IPS DF 4.7 (cell line): ENCODE results near the gene CDC25A.
"Not testable (repeated sequence)": the region's sequence is repeated elsewhere in the genome, so short reads cannot be mapped to it uniquely, and the experiment has no call there.

Experiments
- DNase-seq: peaks from one replicate; pipeline ENCODE4 v3.0.0-alpha.2; 2013; ENCODE audit warnings: low spot score; ENCODE audit errors: extremely low read depth

The CDC25A gene

GRCh38 chr3:48142316-48142870 lies 45.8 kb downstream of the CDC25A start:
- DNase-seq, result no peak

DNA sequence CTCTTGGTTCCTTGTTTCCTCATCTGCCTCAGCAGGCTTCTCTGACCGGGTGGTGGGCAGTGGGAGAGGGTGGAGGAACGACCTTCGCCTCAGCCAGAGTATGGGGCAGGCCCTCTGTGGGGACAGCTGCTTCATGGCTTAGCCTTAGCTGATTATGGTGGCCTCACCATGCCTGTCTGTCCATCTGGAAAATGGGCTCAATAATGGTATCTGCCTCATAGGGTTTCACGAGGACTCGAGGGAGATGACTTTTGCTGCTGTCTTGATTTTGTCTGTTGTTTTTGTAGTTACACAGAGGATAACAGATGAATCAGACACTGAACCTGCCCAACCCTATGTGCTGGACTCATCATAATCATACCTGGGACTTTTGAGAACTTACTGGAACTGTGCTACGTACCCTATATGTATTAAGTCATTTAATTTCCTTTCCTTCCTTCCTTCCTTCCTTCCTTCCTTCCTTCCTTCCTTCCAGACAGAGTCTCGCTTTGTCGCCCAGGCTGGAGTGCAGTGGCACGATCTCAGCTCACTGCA lies 46.5 kb downstream of the CDC25A start:
- DNase-seq, result no peak

DNA sequence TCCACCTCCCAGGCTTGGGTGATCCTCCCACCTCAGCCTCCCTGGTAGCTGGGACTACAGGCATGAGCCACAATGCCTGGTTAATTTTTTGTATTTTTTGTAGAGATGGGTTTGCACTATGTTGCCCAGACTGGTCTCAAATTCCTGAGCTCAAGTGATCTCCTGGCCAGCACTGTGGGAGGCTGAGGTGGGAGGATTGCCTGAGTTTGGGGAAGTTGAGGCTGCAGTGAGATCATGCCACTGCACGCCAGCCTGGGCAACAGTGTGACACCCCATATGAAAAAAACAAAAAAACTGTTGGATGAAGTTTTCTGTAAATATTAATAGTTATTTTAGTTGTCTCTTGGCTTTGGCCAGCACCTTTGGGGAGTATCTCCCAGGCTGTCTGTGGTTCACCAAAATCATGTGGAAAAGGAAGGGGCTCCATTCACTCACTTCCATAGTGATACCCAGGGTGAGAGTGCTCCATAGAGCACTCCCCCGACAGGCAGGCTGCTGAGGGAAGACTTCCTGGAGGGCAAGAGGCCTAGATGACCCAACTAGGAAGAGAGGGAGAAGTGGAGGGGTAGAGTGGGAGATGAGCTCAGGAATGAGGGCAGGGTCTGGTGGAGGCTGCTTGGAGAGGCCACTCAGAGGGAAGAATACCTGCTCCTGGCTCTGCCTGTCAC lies 47.1 kb downstream of the CDC25A start:
- DNase-seq, result no peak

DNA sequence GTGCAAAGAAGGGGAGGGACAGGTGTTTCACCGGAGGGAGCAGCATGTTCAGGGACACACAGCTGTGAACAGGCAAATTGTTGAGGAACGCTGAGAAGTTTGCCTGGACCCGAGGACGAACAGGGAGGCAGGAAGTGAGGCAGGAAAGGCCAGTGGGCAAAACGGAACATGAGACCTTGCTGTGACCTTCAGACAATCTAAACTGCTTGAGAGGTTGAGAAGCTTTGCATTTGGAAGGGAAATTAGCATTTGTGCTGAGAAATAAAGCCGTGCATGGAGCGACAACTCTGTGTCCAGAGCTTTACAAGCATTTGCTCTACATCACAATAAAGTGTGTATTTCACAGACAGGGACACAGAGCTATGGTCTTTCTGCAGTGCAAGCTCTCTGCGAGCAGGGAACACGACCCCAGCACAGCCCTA lies 47.9 kb downstream of the CDC25A start:
- no peak for DNase-seq

GRCh38 chr3:48137425-48137999 lies 50.7 kb downstream of the CDC25A start:
- no peak for DNase-seq

- no peak for DNase-seq
These were observed 52.4 kb downstream of the CDC25A start for GRCh38 chr3:48135552-48136495.

- DNase-seq, result no peak
These were observed 57.8 kb downstream of the CDC25A start for GRCh38 chr3:48130321-48130904.

DNA sequence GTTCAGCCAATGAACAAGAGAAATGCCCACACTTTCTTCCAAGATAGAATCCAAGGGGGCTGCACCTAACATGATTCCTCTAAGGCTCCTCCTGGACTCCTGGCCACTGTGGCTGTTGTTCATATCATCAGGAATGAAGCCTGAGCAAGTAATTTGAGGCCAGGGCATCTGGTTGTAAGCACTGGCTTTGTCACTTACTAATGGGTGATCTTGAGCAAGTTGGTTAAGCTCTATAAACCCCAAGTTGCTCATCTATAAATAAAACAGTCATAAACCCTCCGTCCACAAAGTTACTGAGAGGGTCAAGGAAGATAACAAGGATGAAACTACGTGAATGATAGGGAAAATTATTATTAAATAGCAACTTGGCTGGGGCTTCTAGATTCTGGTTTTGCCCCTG lies 58.3 kb downstream of the CDC25A start:
- no peak for DNase-seq

GRCh38 chr3:48128774-48129173 lies 59.4 kb downstream of the CDC25A start:
- no peak for DNase-seq

DNA sequence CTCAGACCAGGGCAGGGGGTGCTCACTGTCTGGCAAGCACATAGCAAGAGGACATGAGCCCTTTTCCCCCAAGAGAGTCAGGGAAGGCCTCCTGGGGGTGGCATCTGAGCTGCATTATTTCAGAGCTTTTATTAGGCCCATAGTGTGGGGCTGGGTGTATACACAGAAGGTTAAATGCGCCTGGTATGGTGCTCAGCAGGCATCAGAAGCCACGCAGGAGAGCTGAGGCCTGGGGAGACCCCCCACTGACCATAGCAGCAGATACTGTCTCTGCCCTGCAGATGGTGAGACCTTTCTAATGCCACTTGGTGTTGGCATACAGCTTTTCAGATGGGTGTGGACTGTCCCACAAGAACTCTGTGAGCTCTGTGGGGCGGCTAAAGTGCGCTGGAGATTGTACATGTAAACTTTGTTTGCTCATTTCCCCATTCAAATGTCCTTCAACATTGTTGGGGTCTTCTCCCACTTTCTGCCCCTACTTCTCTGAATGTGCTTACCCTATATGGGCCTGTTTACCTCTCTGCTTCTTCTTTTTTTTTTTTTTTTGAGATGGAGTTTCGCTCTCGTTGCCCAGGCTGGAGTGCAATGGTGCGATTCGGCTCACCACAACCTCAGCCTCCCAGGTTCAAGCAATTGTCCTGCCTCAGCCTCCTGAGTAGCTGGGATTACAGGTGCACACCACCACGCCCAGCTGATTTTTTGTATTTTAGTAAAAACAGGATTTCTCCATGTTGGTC lies 62.2 kb downstream of the CDC25A start:
- DNase-seq, result no peak

DNA sequence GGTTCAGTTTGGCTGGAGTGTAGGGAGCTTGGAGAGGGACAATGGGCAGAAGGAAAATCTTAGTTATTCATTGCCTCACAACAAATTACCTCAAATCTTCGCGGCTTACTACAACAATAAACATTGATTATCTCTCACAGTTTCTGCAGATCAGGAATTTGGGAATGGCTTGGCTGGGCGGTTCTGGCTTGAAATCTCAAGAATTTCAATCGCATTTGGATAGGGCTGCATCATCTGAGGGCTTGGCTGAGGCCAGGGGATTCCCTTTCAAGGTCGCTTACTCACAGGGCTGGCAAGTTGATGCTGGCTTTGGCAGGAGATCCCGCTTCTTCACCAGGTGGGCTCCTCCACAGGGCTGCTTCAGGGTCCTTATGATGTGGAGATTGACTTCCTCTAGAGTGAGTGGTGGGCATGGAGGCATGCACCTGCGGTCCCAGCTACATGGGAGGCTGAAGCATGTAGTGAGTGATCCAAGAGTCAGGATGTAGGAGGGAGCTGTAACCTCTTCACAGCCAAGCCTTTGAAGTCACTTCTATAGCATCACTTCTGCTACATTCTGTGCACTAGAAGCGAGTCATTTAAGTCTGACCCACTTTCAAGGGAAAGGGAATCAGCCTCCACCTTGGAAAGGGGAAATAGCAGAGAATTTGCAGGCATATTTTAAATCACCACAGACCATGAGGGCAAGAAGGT lies 63.1 kb downstream of the CDC25A start:
- no peak for DNase-seq

DNA sequence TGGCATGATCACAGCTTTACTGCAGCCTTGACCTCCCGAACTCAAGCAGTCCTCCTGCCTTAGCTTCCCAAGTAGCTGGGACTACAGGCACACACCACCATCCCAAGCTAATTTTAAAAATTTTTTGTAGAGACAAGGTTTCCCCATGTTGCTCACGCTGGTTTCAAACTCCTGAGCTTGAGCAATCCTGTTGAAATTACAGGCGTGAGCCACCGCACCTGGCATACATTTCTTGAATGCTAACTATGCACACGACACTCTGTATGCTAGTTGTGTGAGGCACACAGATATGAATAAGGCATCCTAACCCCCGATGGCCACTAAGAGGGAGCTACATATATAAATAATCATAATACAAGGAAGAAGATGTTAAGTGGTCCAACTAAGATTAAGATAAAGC lies 64.9 kb downstream of the CDC25A start:
- no peak for DNase-seq

GRCh38 chr3:48122504-48122903 lies 65.7 kb downstream of the CDC25A start:
- no peak for DNase-seq

DNA sequence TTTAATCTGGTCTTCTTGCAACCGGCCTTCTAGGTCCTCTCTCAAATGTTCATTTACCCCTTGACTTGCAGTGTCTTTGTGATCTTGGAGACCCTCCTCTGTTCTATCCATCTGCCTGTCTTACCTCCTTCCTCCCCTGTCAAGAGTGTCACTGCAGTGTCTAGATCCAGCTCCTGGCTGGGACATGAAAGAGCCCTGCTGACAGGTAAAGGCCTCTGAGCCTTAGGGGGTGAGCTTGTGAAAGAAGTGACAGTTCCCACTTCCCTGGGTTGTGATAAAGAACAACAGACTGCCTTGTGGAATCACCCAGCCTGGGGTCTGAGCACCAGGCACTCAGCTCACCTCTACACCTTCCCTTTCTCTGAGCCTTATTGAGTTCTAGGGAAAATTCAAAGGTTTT lies 68.0 kb downstream of the CDC25A start:
- no peak for DNase-seq

DNA sequence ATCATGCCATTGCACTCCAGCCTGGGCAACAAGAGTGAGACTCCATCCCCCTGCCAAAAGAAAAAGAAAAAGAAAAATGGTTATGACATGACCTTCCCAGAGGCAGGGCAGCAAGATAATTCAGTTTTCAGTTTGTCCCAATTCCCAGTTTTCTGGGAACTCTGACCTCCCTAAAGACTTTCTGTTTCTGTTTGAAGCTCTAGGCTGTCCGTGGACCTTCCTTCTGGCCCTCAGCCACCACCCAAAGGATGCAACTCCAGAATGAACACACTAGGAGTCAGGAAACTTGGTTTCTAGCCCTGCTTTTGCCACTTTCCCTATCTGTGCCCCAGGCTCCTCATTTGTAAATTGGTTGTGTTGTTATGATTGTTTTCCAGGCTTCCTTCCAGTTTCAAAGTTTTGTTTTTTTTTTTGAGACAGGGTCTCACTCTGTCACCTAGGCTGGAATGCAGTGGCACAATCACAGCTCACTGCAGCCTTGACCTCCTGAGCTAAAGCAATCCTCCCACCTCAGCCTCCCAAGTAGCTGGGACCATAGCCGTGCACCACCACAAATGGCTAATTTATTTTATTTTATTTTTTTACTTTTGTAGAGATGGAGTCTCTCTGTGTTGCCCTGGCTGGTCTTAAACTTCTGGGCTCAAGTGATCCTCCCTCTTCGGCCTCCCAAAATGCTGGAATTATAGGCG lies 68.6 kb downstream of the CDC25A start:
- DNase-seq, result no peak

DNA sequence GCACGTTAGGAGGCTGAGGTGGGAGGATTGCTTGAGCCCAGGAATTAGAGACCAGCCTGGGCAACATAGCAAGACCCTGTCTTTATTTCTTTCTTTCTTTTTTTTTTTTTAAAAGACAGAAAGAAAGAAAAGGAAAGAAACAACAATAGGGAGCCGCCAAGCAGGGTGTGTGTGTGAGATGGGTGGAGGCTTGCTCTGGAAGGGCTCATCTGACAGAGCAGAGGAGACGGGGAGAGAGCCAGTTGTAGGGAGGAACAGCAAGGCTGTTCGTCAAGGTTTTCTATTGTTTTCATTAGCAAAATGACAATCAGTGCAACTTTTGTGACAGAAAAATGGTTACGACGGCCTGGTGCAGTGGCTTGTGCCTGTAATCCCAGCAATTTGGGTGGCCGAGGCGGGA lies 69.3 kb downstream of the CDC25A start:
- no peak for DNase-seq

GRCh38 chr3:48118322-48118721 lies 69.9 kb downstream of the CDC25A start:
- DNase-seq, result no peak

DNA sequence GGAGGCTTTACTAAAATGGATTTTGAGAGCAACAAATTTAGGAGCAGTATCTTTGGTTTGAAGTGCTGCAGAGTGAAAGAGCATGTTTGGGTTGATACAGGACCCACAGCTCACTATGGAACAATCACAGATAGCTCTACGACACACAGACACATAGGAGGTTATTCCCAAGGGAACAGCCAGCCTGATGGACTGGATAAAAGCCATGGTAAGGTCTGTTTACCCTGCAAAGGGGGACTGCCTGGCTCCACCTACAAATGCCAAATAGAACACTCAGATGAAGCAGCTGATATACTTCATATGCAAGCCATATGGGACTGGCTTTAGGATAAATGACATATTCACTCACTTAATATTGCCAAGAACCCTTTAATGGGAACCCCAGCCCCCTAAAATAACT lies 75.4 kb downstream of the CDC25A start:
- DNase-seq, result no peak

DNA sequence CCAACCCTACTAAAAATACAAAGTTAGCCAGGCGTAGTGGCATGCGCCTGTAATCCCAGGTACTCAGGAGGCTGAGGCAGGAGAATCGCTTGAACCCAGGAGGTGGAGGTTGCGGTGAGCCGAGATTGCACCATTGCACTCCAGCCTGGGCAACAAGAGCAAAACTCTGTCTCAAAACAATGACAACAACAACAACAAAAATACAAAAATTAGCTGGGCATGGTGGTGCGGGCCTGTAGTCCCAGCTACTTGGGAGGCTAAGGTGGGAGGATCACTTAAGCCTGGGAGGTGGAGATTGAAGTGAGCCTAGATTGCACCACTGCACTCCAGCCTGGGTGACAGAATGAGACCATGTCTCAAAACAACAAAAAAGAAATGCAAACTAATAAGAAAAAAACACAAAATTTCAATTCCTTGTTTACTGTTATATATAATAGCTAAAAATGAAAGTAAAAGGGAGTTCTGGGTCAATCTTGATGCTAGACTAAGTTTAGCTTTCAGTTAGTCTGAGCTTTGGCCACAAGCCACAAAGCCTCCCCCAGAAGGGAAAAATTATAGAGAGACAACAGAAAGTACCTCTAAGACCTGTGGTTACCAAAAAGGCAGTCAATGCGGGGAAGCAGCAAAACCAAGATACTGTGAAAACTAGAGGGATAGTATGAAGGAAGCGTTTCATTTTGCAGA lies 76.0 kb downstream of the CDC25A start:
- not testable (repeated sequence) for DNase-seq
